Suprapubic skin (tissue), 4 donors: Measurements from ENCODE around the gene PGM5.

ENCODE experiments used
- EP300 ChIP-seq: sonication (generic); formaldehyde crosslinking; IDR thresholded peaks from one replicate; pipeline ENCODE4 v1.6.1; 2017; ENCODE audit warnings: antibody characterized with exemption
- POLR2A ChIP-seq, 2 donors: fragments of 450-650 bp; IDR thresholded peaks; one replicate each; pipeline ENCODE4 v1.6.1; 2017; ENCODE audit warnings: antibody characterized with exemption in 2 of 2, mild to moderate bottlenecking in 2 of 2, moderate library complexity in 2 of 2
- POLR2AphosphoS5 ChIP-seq, 3 donors: sonication (generic); formaldehyde crosslinking; IDR thresholded peaks; one replicate each; pipeline ENCODE4 v1.6.1; 2017; ENCODE audit warnings: antibody characterized with exemption in 3 of 3
- TF ChIP-seq, protein P1 (sequence below), 2 donors: fragments of 200-600 bp in 1 of 2; fragments of 450-650 bp in 1 of 2; sonication (generic) in 1 of 2; IDR thresholded peaks; one replicate each; pipeline ENCODE4 v1.5.1; 2016 to 2019; ENCODE audit warnings: antibody characterized with exemption in 2 of 2, mild to moderate bottlenecking in 1 of 2, moderate library complexity in 1 of 2

DNA sequence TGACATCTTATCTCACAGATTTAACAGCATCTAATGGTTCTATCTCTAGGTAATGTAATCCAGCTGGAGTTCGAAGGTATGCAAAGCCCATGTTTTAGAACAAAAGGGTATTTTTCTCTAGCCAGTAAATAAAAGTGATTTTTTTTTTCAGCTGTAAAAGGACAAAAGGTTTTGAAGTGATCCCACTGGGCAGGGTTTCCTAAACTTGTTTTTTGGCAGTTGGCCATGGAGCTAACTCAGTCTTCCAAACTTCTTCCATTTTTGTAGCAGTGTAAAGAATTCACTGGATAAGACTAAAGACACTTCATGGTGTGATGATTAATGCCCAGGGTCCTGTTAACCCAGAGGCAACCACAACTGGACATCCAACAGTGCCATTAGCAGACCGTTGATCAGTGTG lies 120.4 kb downstream of the PGM5 start:
- TF ChIP-seq, protein P1, sequence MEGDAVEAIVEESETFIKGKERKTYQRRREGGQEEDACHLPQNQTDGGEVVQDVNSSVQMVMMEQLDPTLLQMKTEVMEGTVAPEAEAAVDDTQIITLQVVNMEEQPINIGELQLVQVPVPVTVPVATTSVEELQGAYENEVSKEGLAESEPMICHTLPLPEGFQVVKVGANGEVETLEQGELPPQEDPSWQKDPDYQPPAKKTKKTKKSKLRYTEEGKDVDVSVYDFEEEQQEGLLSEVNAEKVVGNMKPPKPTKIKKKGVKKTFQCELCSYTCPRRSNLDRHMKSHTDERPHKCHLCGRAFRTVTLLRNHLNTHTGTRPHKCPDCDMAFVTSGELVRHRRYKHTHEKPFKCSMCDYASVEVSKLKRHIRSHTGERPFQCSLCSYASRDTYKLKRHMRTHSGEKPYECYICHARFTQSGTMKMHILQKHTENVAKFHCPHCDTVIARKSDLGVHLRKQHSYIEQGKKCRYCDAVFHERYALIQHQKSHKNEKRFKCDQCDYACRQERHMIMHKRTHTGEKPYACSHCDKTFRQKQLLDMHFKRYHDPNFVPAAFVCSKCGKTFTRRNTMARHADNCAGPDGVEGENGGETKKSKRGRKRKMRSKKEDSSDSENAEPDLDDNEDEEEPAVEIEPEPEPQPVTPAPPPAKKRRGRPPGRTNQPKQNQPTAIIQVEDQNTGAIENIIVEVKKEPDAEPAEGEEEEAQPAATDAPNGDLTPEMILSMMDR (IDR thresholded peaks at IDR 0.05) = no peak
- TF ChIP-seq EP300 (no peak), POLR2AphosphoS5 (IDR thresholded peaks at IDR 0.05) (no peak), POLR2A (IDR thresholded peaks at IDR 0.05) (no peak)
